ENCODE results near the gene RAD9A. TPM values are rescaled to one million over a fixed set of nuclear protein-coding genes. Genes with fewer than 3 reads are reported as not detected.
A peak's percentile ranks its signal among the peaks of the same experiment; 100 is the strongest.

Gene RAD9A
- total and polyA plus RNA-seq, 5 experiments from 2014 or later: 6.5 to 58.1 (median 9.4) TPM

DNA sequence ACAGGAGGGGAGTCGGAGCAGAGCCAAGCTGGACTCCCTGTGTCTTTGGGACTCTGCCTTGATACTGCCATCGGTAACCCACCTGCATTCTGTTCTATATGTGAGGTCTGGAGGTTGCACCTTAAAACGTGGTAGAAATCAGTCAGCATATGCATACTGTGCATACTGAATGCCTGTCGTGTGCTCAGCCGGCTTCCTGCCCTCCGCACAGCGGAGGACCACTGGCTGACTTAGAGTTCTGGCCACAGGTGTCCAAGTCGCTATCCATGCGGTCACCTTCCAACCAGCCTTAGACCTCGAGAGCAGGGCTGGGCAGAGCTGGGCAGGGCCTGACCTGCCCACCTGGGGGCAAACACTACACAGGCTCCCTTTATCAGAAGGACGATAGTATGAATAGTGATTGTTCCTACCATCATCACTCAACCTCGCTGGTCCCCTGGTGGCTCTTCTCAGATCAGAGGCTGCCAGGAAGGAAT, 15.9 kb downstream of the RAD9A start:
- Mint-ChIP-seq H3K36me3 (peaks cover 4 to 36% (median 16%) of the 10 kb centered on the region in 3 donors), H3K4me3 (peak overlapping the region; percentile 93 to 99 (median 98)), H3K4me1 (peaks cover 42 to 93% (median 85%) of the 10 kb centered on the region in 4 donors), H3K27ac (peak overlapping the region; percentile 85 to 97 (median 94)), H3K9me3 (peaks cover 0 to 2% (median 0%) of the 10 kb centered on the region in 9 donors), H3K27me3 (no peaks in the 10 kb centered on the region)
- ATAC-seq (no peak), DNase-seq (no peak)
- POLR2A ChIA-PET: interaction anchor here (0.6 to 25.5 kb wide), 18 partner anchors 11 to 1988 kb away, joined by 3 to 2390 read pairs (median 10); partner anchors contain the start of genes AIP, ANKRD13D, CARNS1 and CDK2AP2

DNA sequence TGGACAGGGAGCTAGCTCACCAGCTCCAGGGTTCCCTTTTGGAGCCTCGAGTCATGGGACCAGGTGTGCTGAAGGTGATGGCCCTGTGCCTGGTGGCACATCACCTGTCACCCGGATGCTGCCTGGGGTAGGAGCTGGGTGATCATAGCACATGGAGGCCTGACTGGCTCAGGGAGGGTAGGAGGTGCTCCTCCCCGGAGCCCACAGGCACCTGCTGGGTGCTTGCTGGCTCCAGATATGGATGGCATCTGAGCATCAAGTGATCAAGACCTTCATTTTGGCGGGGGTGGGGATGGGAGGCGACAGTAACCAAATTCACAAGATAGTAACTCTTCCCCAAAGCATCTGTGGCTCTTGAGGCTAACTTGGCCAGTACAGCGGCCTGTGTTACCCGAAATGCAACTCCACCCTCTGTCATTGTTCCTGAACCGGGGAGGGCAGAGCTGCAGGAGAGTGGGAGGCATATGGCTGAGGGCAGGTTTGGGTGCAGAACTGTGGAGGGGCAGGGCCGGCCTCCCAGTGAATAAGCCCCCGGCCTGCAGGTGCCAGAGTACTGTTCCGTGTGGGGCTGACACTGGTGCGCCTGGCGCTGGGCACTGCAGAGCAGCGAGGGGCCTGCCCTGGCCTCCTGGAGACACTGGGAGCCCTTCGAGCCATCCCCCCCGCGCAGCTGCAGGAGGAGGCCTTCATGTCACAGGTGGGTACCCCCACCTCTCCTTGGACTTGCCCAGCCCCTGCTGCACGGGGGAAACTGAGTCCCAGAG, 16.8 kb downstream of the RAD9A start:
- Mint-ChIP-seq H3K9me3 (peaks cover 0 to 1% (median 0%) of the 10 kb centered on the region in 9 donors), H3K27ac (peak overlapping the region; percentile 81 to 97 (median 94)), H3K27me3 (no peaks in the 10 kb centered on the region), H3K4me3 (peak overlapping the region; percentile 93 to 99 (median 98)), H3K4me1 (peaks cover 45 to 97% (median 86%) of the 10 kb centered on the region in 4 donors), H3K36me3 (peaks cover 4 to 36% (median 16%) of the 10 kb centered on the region in 3 donors)
- peak; percentile 6 to 15 for ATAC-seq
- POLR2A ChIA-PET: interaction anchor here (0.7 to 25.5 kb wide), 21 partner anchors 9 to 142 kb away, joined by 3 to 2390 read pairs (median 9); partner anchors contain the start of genes AIP, ANKRD13D, CARNS1 and CDK2AP2
- DNase-seq: peak in 3 of 10 donors; percentile 28 to 35 (median 31)

- H3K27me3 Mint-ChIP-seq: no peaks in the 10 kb centered on the region
- peaks cover 44 to 96% (median 88%) of the 10 kb centered on the region in 4 donors for H3K4me1 Mint-ChIP-seq
- peak; percentile 46 to 90 (median 76) for DNase-seq
- H3K4me3 Mint-ChIP-seq: peak overlapping the region; percentile 93 to 99 (median 98)
- H3K27ac Mint-ChIP-seq: peak overlapping the region; percentile 53 to 98 (median 94)
- peak; percentile 73 to 85 for ATAC-seq
- H3K9me3 Mint-ChIP-seq: no peaks in the 10 kb centered on the region
- POLR2A ChIA-PET: interaction anchor here (0.7 to 25.5 kb wide), 19 partner anchors 9 to 142 kb away, joined by 3 to 2390 read pairs (median 9); partner anchors contain the start of genes AIP, ANKRD13D, CARNS1 and CORO1B
- H3K36me3 Mint-ChIP-seq: peaks cover 4 to 36% (median 16%) of the 10 kb centered on the region in 3 donors
Observed at GRCh38 chr11:67409261-67409666, 17.5 kb downstream of the RAD9A start.

DNA sequence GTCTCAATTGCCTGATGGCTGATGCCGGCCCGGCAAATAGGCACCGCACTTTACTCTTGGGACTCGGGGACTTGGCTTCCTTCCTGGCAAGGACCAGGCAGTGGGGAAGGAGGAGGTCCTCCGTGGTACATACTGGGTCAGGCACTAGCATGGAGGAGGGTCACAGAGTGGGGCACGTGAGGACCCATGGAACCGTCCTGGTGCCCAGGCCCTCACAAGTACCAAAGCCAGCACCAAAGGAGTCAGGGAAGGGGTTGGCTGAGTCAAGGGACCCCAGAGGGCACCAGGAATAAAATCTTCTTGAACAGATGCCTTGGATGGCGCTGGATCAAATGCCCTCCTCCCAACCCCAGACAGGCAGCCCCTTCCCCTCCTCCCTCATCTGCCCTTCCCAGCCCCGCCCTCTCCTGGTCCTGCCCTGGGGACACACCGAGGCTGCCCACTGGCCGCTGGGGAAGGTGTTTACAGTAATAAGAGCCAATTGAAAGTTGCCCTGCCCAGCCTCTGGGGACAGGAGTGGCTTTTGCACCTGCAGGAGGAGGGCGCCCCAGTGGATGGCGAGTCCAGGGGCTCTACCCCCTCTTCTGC, 18.1 kb downstream of the RAD9A start:
- ATAC-seq (no peak), DNase-seq (no peak)
- H3K36me3 Mint-ChIP-seq: peaks cover 4 to 32% (median 16%) of the 10 kb centered on the region in 3 donors
- POLR2A ChIA-PET: interaction anchor here (0.9 to 25.5 kb wide), 14 partner anchors 10 to 143 kb away, joined by 3 to 2390 read pairs (median 11); partner anchors contain the start of genes AIP, CARNS1, CORO1B and PITPNM1
- H3K9me3 Mint-ChIP-seq: no peaks in the 10 kb centered on the region
- no peaks in the 10 kb centered on the region for H3K27me3 Mint-ChIP-seq
- H3K27ac Mint-ChIP-seq: peak overlapping the region; percentile 81 to 98 (median 92)
- peak overlapping the region; percentile 79 to 98 (median 92) for H3K4me3 Mint-ChIP-seq
- H3K4me1 Mint-ChIP-seq: peaks cover 44 to 97% (median 88%) of the 10 kb centered on the region in 4 donors

DNA sequence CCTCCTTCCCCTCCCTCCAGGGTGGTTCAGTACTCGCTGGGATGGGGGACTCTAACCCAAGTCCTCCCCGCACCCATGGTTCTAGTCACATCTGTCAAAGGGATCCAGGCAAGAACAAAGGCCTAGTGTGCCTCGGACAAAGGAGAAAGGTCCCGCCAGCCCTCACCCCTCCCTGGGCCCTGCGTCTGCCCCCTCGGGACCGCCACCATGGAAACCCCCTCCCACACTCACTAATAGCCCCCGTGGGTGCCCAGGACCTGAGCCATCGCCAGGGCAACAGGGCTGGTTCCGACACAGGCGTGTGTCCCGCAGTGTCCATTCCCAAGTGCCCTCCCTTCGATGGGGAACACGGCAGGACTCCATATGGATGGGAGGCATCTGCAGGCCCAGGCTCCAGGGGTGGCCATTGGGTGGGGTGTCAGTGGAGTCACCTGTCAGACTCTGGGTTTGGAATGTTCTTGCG, 18.6 kb downstream of the RAD9A start:
- ATAC-seq: no peak
- Mint-ChIP-seq H3K4me3 (peak overlapping the region; percentile 71 to 98 (median 92)), H3K9me3 (no peaks in the 10 kb centered on the region), H3K27me3 (no peaks in the 10 kb centered on the region), H3K36me3 (peaks cover 4 to 27% (median 11%) of the 10 kb centered on the region in 3 donors), H3K27ac (peak overlapping the region; percentile 81 to 98 (median 92)), H3K4me1 (peaks cover 44 to 96% (median 89%) of the 10 kb centered on the region in 4 donors)
- DNase-seq: no peak
- POLR2A ChIA-PET: interaction anchor here (1.0 to 31.8 kb wide), 9 partner anchors 10 to 140 kb away, joined by 3 to 2390 read pairs (median 49); partner anchors contain the start of genes AIP, CARNS1, CORO1B and PPP1CA

DNA sequence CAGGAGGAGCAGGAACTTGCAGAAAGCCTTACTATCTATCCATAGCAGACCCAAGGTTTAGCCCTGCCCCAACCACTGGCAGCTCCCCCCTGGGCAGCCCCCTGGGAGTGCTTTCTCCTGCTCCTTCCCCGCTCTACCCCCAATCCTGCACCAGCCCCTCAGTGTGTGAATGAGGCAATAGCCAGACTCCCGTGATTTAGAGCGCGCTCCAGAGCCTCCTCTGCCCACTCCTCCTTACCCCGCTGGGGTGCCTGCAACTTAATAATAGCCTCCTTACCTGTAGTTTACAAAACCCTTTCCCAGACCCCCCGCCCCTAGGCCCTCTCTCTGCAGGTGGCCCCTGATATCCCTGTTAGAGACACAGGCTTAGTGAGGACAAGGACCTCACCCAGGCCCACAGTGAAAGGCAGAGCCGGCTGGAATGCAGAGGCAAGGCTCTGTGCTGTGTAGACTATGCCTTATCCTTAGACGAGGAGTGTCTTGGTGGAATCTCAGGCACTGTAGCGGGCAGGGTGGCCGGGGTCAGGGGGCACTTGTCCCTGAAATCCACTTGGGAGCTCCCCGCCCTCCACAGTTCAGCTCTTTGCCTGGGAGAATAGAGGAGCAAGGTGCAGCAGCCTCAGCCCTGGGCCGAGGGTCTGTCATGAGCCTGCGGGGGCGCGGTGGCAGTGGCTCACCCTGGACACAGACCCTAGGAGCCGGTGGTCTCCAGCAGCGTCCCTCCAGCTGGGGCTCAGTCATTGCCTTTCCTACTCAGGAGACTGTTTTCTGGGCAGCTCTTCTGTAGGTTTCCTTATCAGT, 19.4 kb downstream of the RAD9A start:
- POLR2A ChIA-PET: interaction anchor here (0.9 to 31.8 kb wide), 17 partner anchors 9 to 140 kb away, joined by 3 to 2390 read pairs (median 9); partner anchors contain the start of genes AIP, CORO1B, PITPNM1 and POLD4
- Mint-ChIP-seq H3K27me3 (no peaks in the 10 kb centered on the region), H3K27ac (peak overlapping the region; percentile 79 to 98 (median 90)), H3K4me3 (peak overlapping the region; percentile 25 to 98 (median 76)), H3K9me3 (no peaks in the 10 kb centered on the region), H3K4me1 (peaks cover 45 to 92% (median 86%) of the 10 kb centered on the region in 4 donors), H3K36me3 (peaks cover 4 to 20% (median 10%) of the 10 kb centered on the region in 3 donors)
- ATAC-seq: no peak
- no peak for DNase-seq

DNA sequence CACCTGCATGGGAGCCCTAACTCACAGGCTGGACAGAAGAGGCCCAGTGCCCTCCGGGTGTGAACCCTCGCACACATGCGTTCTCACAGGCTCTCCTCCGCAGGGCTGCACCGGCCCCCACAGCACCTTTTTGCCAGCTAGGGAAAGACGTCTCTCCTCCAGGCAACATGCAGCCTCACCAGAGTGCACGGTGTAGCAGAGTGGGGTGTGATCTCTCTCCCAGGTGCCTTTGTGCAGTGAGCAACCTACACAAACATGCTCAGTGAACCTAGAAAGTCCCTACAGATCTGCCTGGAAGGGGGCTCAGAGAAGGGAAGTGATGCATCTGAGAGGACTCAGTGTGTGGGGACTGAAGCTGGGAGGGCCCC, 20.0 kb downstream of the RAD9A start:
- POLR2A ChIA-PET: interaction anchor here (0.9 to 31.8 kb wide), 20 partner anchors 9 to 141 kb away, joined by 3 to 2390 read pairs (median 6); partner anchors contain the start of genes AIP, CDK2AP2, CORO1B and PITPNM1
- no peak for DNase-seq
- Mint-ChIP-seq H3K9me3 (no peaks in the 10 kb centered on the region), H3K4me3 (peak overlapping the region in 9 of 10 donors; percentile 25 to 98 (median 85)), H3K27ac (peak overlapping the region in 9 of 10 donors; percentile 61 to 98 (median 89)), H3K4me1 (peaks cover 48 to 92% (median 86%) of the 10 kb centered on the region in 4 donors), H3K27me3 (no peaks in the 10 kb centered on the region), H3K36me3 (peaks cover 4 to 14% (median 10%) of the 10 kb centered on the region in 3 donors)
- no peak for ATAC-seq

GRCh38 chr11:67412495-67413179, 20.9 kb downstream of the RAD9A start:
- peak overlapping the region in 7 of 10 donors; percentile 48 to 98 (median 89) for H3K4me3 Mint-ChIP-seq
- POLR2A ChIA-PET: interaction anchor here (0.6 to 31.8 kb wide), 20 partner anchors 8 to 141 kb away, joined by 3 to 2390 read pairs (median 8); partner anchors contain the start of genes AIP, CDK2AP2, CORO1B and POLD4
- peak overlapping the region in 9 of 10 donors; percentile 75 to 98 (median 89) for H3K27ac Mint-ChIP-seq
- no peaks in the 10 kb centered on the region for H3K9me3 Mint-ChIP-seq
- peaks cover 0 to 6% (median 2%) of the 10 kb centered on the region in 3 donors for H3K36me3 Mint-ChIP-seq
- DNase-seq (no peak), ATAC-seq (no peak)
- H3K4me1 Mint-ChIP-seq: peaks cover 43 to 91% (median 85%) of the 10 kb centered on the region in 4 donors
- no peaks in the 10 kb centered on the region for H3K27me3 Mint-ChIP-seq

GRCh38 chr11:67413266-67413849, 21.6 kb downstream of the RAD9A start:
- Mint-ChIP-seq H3K27me3 (no peaks in the 10 kb centered on the region), H3K36me3 (peaks cover 0 to 6% (median 0%) of the 10 kb centered on the region in 3 donors), H3K9me3 (no peaks in the 10 kb centered on the region), H3K27ac (peak overlapping the region; percentile 76 to 95 (median 88)), H3K4me1 (peaks cover 41 to 91% (median 85%) of the 10 kb centered on the region in 4 donors), H3K4me3 (peak overlapping the region; percentile 32 to 96 (median 62))
- DNase-seq (peak in 1 of 10 donors; percentile 29), ATAC-seq (no peak)
- POLR2A ChIA-PET: interaction anchor here (0.6 to 31.8 kb wide), 21 partner anchors 7 to 141 kb away, joined by 3 to 2390 read pairs (median 7); partner anchors contain the start of genes AIP, CDK2AP2, CORO1B and PITPNM1

Measured in naive thymus-derived CD8-positive, alpha-beta T cell (primary cell).